ENCODE measurements around the gene SFTPD. TPM values are rescaled to one million over a fixed set of nuclear protein-coding genes. Genes with fewer than 3 reads are reported as not detected.
A peak's percentile ranks its signal among the peaks of the same experiment; 100 is the strongest.
"Not testable (repeated sequence)": the region's sequence is repeated elsewhere in the genome, so short reads cannot be mapped to it uniquely, and the experiment has no call there.

SFTPD gene
- total RNA-seq, 1 donor, result 0.36 TPM

DNA sequence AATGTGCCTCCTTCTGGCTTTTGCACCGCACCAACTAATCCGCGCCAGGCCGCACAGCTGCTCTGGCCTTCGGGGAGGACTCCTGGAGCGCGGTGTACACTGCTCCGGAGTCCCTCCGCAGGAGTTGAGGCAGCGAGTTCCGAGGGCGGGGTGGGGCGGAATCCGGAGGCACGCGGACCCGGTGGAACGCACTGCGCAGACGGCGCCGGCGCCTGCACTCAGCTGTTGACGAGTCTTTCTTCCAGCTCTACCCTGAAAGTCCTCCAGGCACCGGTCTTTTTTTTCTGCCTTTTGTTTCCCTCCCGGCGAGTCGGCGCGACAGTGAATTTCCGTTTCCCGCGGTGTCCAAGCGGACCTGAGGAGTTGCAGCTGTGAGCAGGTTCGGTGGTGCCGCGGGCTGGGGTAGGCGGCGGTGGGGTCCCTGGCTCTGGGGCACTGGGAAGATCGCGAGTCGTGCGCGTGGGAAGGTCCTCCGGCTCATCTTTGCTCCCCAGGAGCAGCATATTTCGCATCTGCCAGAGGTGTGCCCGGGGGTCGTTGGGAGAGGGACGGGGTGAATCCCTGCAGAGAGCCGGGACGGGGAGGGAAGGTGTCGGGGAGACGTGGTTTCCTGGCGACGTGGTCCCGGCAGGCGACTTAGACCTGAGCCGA is 44.1 kb downstream of the SFTPD start:
- peaks cover 6% of the 10 kb centered on the region for H3K4me1 ChIP-seq (ENCODE audit: insufficient read depth, low read length)
- TF ChIP-seq, protein P1, sequence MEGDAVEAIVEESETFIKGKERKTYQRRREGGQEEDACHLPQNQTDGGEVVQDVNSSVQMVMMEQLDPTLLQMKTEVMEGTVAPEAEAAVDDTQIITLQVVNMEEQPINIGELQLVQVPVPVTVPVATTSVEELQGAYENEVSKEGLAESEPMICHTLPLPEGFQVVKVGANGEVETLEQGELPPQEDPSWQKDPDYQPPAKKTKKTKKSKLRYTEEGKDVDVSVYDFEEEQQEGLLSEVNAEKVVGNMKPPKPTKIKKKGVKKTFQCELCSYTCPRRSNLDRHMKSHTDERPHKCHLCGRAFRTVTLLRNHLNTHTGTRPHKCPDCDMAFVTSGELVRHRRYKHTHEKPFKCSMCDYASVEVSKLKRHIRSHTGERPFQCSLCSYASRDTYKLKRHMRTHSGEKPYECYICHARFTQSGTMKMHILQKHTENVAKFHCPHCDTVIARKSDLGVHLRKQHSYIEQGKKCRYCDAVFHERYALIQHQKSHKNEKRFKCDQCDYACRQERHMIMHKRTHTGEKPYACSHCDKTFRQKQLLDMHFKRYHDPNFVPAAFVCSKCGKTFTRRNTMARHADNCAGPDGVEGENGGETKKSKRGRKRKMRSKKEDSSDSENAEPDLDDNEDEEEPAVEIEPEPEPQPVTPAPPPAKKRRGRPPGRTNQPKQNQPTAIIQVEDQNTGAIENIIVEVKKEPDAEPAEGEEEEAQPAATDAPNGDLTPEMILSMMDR (IDR thresholded peaks at IDR 0.05; ENCODE audit: extremely low read depth, low read depth, low read length), result no peak

DNA sequence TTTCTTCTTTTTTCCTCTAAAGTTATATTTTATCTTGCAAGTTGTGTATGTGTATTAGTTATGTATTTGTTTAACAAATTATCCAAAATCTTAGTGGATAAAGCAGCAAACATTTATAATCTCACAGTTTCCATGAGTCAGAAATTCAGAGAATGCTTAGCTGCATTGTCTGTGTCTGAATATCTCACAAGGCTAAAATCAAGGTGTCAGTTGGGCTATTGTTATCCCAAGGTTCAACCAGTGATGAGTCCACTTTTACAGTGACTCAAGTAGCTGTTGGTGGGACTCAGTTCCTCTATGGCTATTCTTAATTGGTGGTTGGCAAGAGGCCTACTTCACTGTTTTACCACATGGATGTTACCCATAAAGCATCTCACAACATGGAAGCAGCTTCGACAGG is 47.3 kb downstream of the SFTPD start:
- not testable (repeated sequence) for H4K20me1 ChIP-seq (ENCODE audit: insufficient read depth, low read length); H3K27ac ChIP-seq (ENCODE audit: low read depth, low read length); H3K9me3 ChIP-seq (ENCODE audit: low read depth, low read length); H3K4me1 ChIP-seq (ENCODE audit: insufficient read depth, low read length); DNase-seq (ENCODE audit: insufficient read length, low spot score, missing footprints); H3K79me2 ChIP-seq (ENCODE audit: insufficient read depth, low read length); H2AFZ ChIP-seq (ENCODE audit: low read length); H3K4me2 ChIP-seq (ENCODE audit: insufficient read depth, low read length); H3K4me3 ChIP-seq (ENCODE audit: insufficient read depth, low read length); H3K36me3 ChIP-seq (ENCODE audit: insufficient read depth, low read length)
- H3K27me3 ChIP-seq (ENCODE audit: insufficient read depth, low read length), result peaks cover 10% of the 10 kb centered on the region

More for the DNA sequence above, 44.1 kb downstream of the SFTPD start:
- H3K4me2 ChIP-seq (ENCODE audit: insufficient read depth, low read length), result peak overlapping the region; percentile 91
- peaks cover 2% of the 10 kb centered on the region for H3K27me3 ChIP-seq (ENCODE audit: insufficient read depth, low read length)
- H4K20me1 ChIP-seq (ENCODE audit: insufficient read depth, low read length), result no peaks in the 10 kb centered on the region
- H3K36me3 ChIP-seq (ENCODE audit: insufficient read depth, low read length), result no peaks in the 10 kb centered on the region
- no peaks in the 10 kb centered on the region for H3K9me3 ChIP-seq (ENCODE audit: low read depth, low read length)
- peak overlapping the region; percentile 28 for H3K27ac ChIP-seq (ENCODE audit: low read depth, low read length)
- H3K79me2 ChIP-seq (ENCODE audit: insufficient read depth, low read length), result no peaks in the 10 kb centered on the region
- peak overlapping the region; percentile 84 for H3K4me3 ChIP-seq (ENCODE audit: insufficient read depth, low read length)
- DNase-seq (ENCODE audit: insufficient read length, low spot score, missing footprints), result peak; percentile 83
- peak overlapping the region; percentile 94 for H2AFZ ChIP-seq (ENCODE audit: low read length)

GRCh38 chr10:79898597-79899325 is 50.1 kb downstream of the SFTPD start:
- Histone ChIP-seq H3K36me3 (ENCODE audit: insufficient read depth, low read length) (no peaks in the 10 kb centered on the region), H3K4me3 (ENCODE audit: insufficient read depth, low read length) (no peak overlapping the region), H3K79me2 (ENCODE audit: insufficient read depth, low read length) (no peaks in the 10 kb centered on the region), H3K4me1 (ENCODE audit: insufficient read depth, low read length) (no peaks in the 10 kb centered on the region), H3K27me3 (ENCODE audit: insufficient read depth, low read length) (peaks cover 17% of the 10 kb centered on the region), H2AFZ (ENCODE audit: low read length) (no peak overlapping the region), H3K27ac (ENCODE audit: low read depth, low read length) (no peak overlapping the region), H3K9me3 (ENCODE audit: low read depth, low read length) (no peaks in the 10 kb centered on the region), H4K20me1 (ENCODE audit: insufficient read depth, low read length) (no peaks in the 10 kb centered on the region), H3K4me2 (ENCODE audit: insufficient read depth, low read length) (no peak overlapping the region)
- TF ChIP-seq, protein P1 (IDR thresholded peaks at IDR 0.05; ENCODE audit: extremely low read depth, low read depth, low read length), result no peak
- DNase-seq (ENCODE audit: insufficient read length, low spot score, missing footprints), result no peak

DNA sequence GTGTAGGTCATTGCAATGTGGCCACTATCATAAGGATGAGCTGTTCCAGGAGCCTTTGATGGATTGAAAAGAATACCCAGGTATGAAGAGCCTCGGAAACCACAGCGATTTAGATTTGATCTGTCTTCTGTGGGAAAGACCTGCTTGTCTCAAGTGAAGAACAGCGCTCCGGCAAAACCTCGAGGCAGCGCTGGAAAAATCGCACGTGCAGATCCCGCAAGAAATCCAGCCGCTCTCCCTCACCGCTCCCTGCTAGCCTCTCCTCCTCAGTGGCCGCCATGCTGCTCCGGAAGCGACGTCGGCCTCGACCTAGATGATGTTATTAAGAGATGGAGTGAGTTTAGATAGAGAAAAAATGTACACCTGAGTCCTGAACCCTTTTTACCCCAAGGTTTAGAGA is 56.0 kb downstream of the SFTPD start:
- not testable (repeated sequence) for H3K36me3 ChIP-seq (ENCODE audit: insufficient read depth, low read length); H3K4me2 ChIP-seq (ENCODE audit: insufficient read depth, low read length); H2AFZ ChIP-seq (ENCODE audit: low read length); H3K4me1 ChIP-seq (ENCODE audit: insufficient read depth, low read length); H3K27ac ChIP-seq (ENCODE audit: low read depth, low read length); H3K79me2 ChIP-seq (ENCODE audit: insufficient read depth, low read length); H3K9me3 ChIP-seq (ENCODE audit: low read depth, low read length); H3K4me3 ChIP-seq (ENCODE audit: insufficient read depth, low read length); H4K20me1 ChIP-seq (ENCODE audit: insufficient read depth, low read length)
- peak; percentile 9 for DNase-seq (ENCODE audit: insufficient read length, low spot score, missing footprints)
- H3K27me3 ChIP-seq (ENCODE audit: insufficient read depth, low read length), result peaks cover 11% of the 10 kb centered on the region

- Histone ChIP-seq H3K9me3 (ENCODE audit: low read depth, low read length) (no peaks in the 10 kb centered on the region), H3K4me3 (ENCODE audit: insufficient read depth, low read length) (no peak overlapping the region), H2AFZ (ENCODE audit: low read length) (no peak overlapping the region), H4K20me1 (ENCODE audit: insufficient read depth, low read length) (no peaks in the 10 kb centered on the region), H3K79me2 (ENCODE audit: insufficient read depth, low read length) (no peaks in the 10 kb centered on the region), H3K36me3 (ENCODE audit: insufficient read depth, low read length) (no peaks in the 10 kb centered on the region), H3K4me2 (ENCODE audit: insufficient read depth, low read length) (no peak overlapping the region), H3K27me3 (ENCODE audit: insufficient read depth, low read length) (peaks cover 14% of the 10 kb centered on the region), H3K4me1 (ENCODE audit: insufficient read depth, low read length) (no peaks in the 10 kb centered on the region), H3K27ac (ENCODE audit: low read depth, low read length) (no peak overlapping the region)
- TF ChIP-seq, protein P1 (IDR thresholded peaks at IDR 0.05; ENCODE audit: extremely low read depth, low read depth, low read length), result no peak
- DNase-seq (ENCODE audit: insufficient read length, low spot score, missing footprints), result no peak
Observed at GRCh38 chr10:79890469-79890868, 58.4 kb downstream of the SFTPD start.

GRCh38 chr10:79888984-79889383 is 59.9 kb downstream of the SFTPD start:
- not testable (repeated sequence) for H3K36me3 ChIP-seq (ENCODE audit: insufficient read depth, low read length); H3K79me2 ChIP-seq (ENCODE audit: insufficient read depth, low read length); H3K4me3 ChIP-seq (ENCODE audit: insufficient read depth, low read length); H3K4me2 ChIP-seq (ENCODE audit: insufficient read depth, low read length); H3K27ac ChIP-seq (ENCODE audit: low read depth, low read length); DNase-seq (ENCODE audit: insufficient read length, low spot score, missing footprints); H4K20me1 ChIP-seq (ENCODE audit: insufficient read depth, low read length); H2AFZ ChIP-seq (ENCODE audit: low read length); H3K4me1 ChIP-seq (ENCODE audit: insufficient read depth, low read length); H3K9me3 ChIP-seq (ENCODE audit: low read depth, low read length)
- H3K27me3 ChIP-seq (ENCODE audit: insufficient read depth, low read length), result peaks cover 14% of the 10 kb centered on the region
